ENCODE measurements around the gene CHST15. TPM values are rescaled to one million over a fixed set of nuclear protein-coding genes. Genes with fewer than 3 reads are reported as not detected.

The CHST15 gene
- total and polyA plus RNA-seq, 2 of the 8 experiments (the other 6 are each of a cell fraction or from before 2014, with no cell fraction given): 8.8 to 9.1 TPM

DNA sequence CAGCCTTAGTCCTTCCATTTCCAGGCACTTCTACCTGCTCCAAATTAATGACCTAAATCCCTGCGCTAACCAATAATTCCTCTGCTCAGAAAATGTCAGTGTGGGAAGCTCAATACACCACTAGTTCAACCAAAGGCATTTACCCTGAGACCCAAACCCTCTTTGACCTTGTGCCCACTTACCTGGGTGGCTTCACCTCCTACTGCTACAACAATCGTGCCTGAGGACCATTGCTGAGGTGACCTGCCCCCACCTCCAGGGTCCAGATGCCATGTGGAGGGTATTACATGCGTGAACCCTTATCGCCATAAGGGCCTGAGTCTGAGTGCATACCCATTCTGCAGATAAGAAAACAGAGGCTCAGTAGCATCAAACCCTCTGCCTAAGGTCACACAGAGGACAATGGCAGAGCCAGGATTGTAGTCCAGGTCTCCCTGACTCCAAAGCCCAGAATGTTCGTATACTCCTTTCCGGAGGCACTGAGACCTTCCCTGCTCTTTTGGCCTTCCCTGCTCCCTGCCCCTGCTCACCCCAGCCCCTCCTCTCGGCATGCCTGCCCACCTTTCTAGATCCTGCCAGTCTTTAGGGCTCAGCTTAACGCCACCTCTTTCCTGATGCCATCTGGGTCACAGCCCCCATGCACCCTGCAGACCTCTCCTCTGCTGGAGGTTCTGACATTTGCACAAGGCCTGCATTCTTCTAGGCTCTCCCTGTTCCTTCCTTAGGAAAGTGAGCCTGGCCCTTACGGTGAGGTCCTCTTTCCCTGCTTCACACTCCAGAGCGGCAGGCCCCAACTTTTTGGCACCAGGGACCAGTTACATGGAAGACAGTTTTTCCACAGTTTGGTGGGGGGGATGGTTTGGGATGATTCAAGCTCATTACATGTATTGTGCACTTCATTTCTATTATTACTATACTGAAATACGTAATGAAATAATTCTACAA lies 94.9 kb downstream of the CHST15 start (continued):
- no peak for TF ChIP-seq TEAD4 (IDR thresholded peaks at IDR 0.05; ENCODE audit: low read depth, low read length)
- TF ChIP-seq TBP (IDR thresholded peaks at IDR 0.05; ENCODE audit: low read depth, low read length): no peak
